Stomach (tissue), 9 donors: ENCODE data around the gene CRYZ. TPM values are rescaled to one million over a fixed set of nuclear protein-coding genes. Genes with fewer than 3 reads are reported as not detected.

Source experiments
- DNase-seq, 2 donors: peaks; one replicate each; pipeline versions ENCODE4 v3.0.0 to v3.0.0-alpha.2; 2013 to 2019
- H3K27ac ChIP-seq, 5 donors: fragments of 200-600 bp in 4 of 5; sonication (generic) in 4 of 5; one replicate each; pipeline ENCODE4 v1.5.1; 2013 to 2019; ENCODE audit warnings: mild to moderate bottlenecking in 1 of 5, moderate library complexity in 1 of 5
- H3K27me3 ChIP-seq, 3 donors: fragments of 200-600 bp; sonication (generic); one replicate each; pipeline ENCODE4 v1.5.1; 2017 to 2019; ENCODE audit warnings: mixed run types in 1 of 3
- H3K36me3 ChIP-seq, 4 donors: fragments of 200-600 bp; sonication (generic); 1 replicate in 3 of 4; 2 replicates in 1 of 4; pipeline ENCODE4 v1.5.1; 2016 to 2019
- H3K4me1 ChIP-seq, 4 donors: fragments of 200-600 bp; sonication (generic); one replicate each; pipeline ENCODE4 v1.5.1; 2016 to 2019
- H3K4me3 ChIP-seq, 4 donors: fragments of 200-600 bp; sonication (generic) in 3 of 4; one replicate each; pipeline ENCODE4 v1.5.1; 2016 to 2019; ENCODE audit warnings: mild to moderate bottlenecking in 1 of 4
- H3K9me3 ChIP-seq, 4 donors: fragments of 200-600 bp; sonication (generic); one replicate each; pipeline ENCODE4 v1.5.1; 2016 to 2019
- EP300 ChIP-seq: sonication (generic); formaldehyde crosslinking; IDR thresholded peaks from one replicate; pipeline ENCODE4 v1.6.1; 2017; ENCODE audit warnings: antibody characterized with exemption
- POLR2A ChIP-seq, 4 donors: fragments of 450-650 bp; IDR thresholded peaks; one replicate each; pipeline ENCODE4 v1.6.1; 2016; ENCODE audit warnings: antibody characterized with exemption in 4 of 4, control low read depth in 2 of 4, mild to moderate bottlenecking in 1 of 4, moderate library complexity in 1 of 4
- POLR2AphosphoS5 ChIP-seq, 3 donors: sonication (generic); formaldehyde crosslinking; IDR thresholded peaks; one replicate each; pipeline ENCODE4 v1.6.1; 2016; ENCODE audit warnings: antibody characterized with exemption in 3 of 3
- WGBS, 5 donors: extraction: QIAGEN DNeasy Blood & Tissue Kit in 3 of 5; methylation state at CpG; one replicate each; pipeline versions ENCODE4 v1.1.5 to v1.1.7; 2013 to 2018; 5-methylcytosine and 5-hydroxymethylcytosine counted together
- intact Hi-C: fragments of 100-400 bp; cut with DNase I; formaldehyde crosslinking; loops from one replicate; pipeline ENCODE4 v1.15.1; 2023; ENCODE audit warnings: low total_unique reads
- polyA plus RNA-seq, 3 donors: library from polyadenylated mRNA; stranded (reverse); fragments of 200-250 nt; gene quantifications; one replicate each; pipeline ENCODE4 v1.2.3, GENCODE V29; 2013
- total RNA-seq, 5 donors: library from RNA; depleted of rRNA; stranded (reverse); fragments of >200 nt; gene quantifications; one replicate each; pipeline versions ENCODE4 v1.1.0 to v1.2.3, GENCODE V29; 2014 to 2016
- TF ChIP-seq, protein P1 (sequence below), 7 experiments: fragments of 450-650 bp in 4 of 7; fragments of 200-600 bp in 3 of 7; sonication (generic) in 3 of 7; IDR thresholded peaks; one replicate each; pipeline ENCODE4 v1.5.1; 2016 to 2019; ENCODE audit warnings: antibody characterized with exemption in 7 of 7, control low read depth in 2 of 7, mild to moderate bottlenecking in 1 of 7
- donor health status: healthy with polysubstance abuse.
- donor health status: Bipolar disorder and iron deficiency.
- donor health status: healthy.

CRYZ gene
- total and polyA plus RNA-seq, 8 donors: 14.2 to 74.5 (median 35.0) TPM

DNA sequence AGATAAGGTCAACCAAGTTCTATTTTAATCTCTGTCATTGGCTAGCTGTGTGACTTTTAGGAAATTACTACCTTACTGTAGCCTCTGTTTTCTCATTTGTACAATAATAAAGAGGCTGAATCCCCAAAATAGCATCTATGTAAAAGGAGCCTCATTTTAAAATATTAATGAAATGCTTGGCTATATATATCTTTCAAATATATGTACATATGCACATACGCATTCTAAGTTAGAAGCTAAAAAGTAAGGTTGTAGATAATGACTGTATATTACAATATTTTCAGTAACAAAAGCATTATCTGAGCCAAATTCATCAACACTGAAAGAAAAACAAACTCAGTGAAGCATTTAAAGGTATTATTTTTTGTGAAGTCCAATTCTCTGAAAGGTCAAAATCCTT is 44.7 kb upstream of the CRYZ start:
- TF ChIP-seq POLR2AphosphoS5 (IDR thresholded peaks at IDR 0.05): no peak
- TF ChIP-seq POLR2A (IDR thresholded peaks at IDR 0.05): no peak
- no peak for TF ChIP-seq EP300
- TF ChIP-seq, protein P1, sequence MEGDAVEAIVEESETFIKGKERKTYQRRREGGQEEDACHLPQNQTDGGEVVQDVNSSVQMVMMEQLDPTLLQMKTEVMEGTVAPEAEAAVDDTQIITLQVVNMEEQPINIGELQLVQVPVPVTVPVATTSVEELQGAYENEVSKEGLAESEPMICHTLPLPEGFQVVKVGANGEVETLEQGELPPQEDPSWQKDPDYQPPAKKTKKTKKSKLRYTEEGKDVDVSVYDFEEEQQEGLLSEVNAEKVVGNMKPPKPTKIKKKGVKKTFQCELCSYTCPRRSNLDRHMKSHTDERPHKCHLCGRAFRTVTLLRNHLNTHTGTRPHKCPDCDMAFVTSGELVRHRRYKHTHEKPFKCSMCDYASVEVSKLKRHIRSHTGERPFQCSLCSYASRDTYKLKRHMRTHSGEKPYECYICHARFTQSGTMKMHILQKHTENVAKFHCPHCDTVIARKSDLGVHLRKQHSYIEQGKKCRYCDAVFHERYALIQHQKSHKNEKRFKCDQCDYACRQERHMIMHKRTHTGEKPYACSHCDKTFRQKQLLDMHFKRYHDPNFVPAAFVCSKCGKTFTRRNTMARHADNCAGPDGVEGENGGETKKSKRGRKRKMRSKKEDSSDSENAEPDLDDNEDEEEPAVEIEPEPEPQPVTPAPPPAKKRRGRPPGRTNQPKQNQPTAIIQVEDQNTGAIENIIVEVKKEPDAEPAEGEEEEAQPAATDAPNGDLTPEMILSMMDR (IDR thresholded peaks at IDR 0.05): no peak
- Histone ChIP-seq H3K9me3 (no peaks in the 10 kb centered on the region), H3K36me3 (no peaks in the 10 kb centered on the region), H3K27me3 (peaks cover 0 to 9% (median 0%) of the 10 kb centered on the region in 3 donors), H3K4me3 (no peak overlapping the region), H3K27ac (no peak overlapping the region), H3K4me1 (no peaks in the 10 kb centered on the region)
- intact Hi-C loops: no loop called here
- 85 to 97% (median 93%) methylated on average over 1 of the region's 1 CpG for WGBS, 5 donors
- DNase-seq: no peak

DNA sequence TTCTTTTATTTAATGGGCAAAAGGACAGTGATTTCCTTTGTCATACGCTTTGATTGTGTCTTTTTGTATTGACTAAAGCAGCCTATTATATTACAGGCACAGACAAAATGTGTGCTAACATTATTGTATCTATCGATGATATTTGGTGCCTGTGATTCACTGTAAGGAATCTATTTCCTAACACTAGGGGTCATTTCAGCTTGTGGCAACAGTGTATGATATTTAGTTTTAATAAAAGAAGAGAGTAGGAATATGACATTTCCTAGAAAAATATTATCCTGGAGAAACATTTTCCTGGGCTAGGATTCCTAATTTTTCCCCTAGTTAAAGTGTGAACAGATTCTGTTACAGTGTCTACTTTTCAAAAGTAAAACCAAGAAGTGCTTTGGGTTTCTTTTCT is 42.9 kb upstream of the CRYZ start:
- no peak overlapping the region for H3K4me3 ChIP-seq
- H3K36me3 ChIP-seq: no peaks in the 10 kb centered on the region
- no peak for TF ChIP-seq POLR2A (IDR thresholded peaks at IDR 0.05)
- TF ChIP-seq, protein P1 (IDR thresholded peaks at IDR 0.05): no peak
- no peak for TF ChIP-seq POLR2AphosphoS5 (IDR thresholded peaks at IDR 0.05)
- no peak for TF ChIP-seq EP300
- H3K27me3 ChIP-seq: peaks cover 0 to 9% (median 0%) of the 10 kb centered on the region in 3 donors
- WGBS, 5 donors: 82 to 85% (median 84%) methylated on average over 2 of the region's 2 CpGs
- intact Hi-C loops: no loop called here
- no peak for DNase-seq
- no peak overlapping the region for H3K27ac ChIP-seq
- no peaks in the 10 kb centered on the region for H3K9me3 ChIP-seq
- H3K4me1 ChIP-seq: no peaks in the 10 kb centered on the region

DNA sequence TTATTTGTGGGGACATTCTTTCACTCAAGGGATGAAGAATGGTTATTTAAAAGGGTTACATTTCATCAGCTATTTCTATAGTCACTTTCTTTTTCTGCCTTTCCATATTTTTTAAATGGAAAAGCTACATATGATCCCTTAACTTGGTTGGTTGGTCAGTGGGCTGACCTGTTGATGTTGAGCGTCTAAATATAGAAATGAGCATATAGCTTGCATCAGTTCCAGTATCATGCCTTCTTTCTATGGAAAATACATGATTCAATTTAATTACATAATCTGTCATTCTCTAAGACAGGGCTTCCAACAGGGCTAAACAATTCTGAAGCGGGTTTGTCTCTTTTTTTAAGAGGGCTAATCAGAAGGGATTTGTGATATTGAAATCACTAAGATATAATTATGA is 40.7 kb upstream of the CRYZ start:
- no peaks in the 10 kb centered on the region for H3K4me1 ChIP-seq
- H3K36me3 ChIP-seq: no peaks in the 10 kb centered on the region
- TF ChIP-seq, protein P1 (IDR thresholded peaks at IDR 0.05): no peak
- no peak for TF ChIP-seq POLR2A (IDR thresholded peaks at IDR 0.05)
- TF ChIP-seq POLR2AphosphoS5 (IDR thresholded peaks at IDR 0.05): no peak
- TF ChIP-seq EP300: no peak
- 62 to 82% (median 74%) methylated on average over 2 of the region's 2 CpGs for WGBS, 5 donors
- intact Hi-C loops: loop anchor here (5.0 kb wide), 1 partner anchor 429 kb away; no protein-coding TSS in a partner anchor
- H3K9me3 ChIP-seq: no peaks in the 10 kb centered on the region
- DNase-seq: no peak
- H3K27ac ChIP-seq: no peak overlapping the region
- no peak overlapping the region for H3K4me3 ChIP-seq
- peaks cover 0 to 9% (median 0%) of the 10 kb centered on the region in 3 donors for H3K27me3 ChIP-seq

DNA sequence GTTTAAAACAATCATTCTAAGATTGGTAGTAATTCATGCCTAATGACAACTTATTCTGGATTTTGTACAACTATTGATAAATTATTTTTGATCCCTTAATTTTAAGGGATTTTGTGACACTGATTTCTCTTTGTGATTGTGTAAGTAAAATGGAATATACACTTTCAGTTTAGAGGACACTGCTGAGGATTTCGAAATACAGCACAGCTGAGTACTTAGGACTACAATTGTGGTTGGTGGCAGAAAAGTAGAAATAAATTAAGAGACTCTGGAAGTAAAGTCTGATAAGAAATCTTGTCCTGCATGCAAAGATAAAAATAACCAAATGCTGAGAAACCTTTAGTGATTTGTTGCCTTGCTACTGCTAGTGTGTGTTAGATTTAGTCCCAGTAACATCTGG is 40.1 kb upstream of the CRYZ start:
- Histone ChIP-seq H3K4me1 (no peaks in the 10 kb centered on the region), H3K4me3 (no peak overlapping the region), H3K27me3 (peaks cover 0 to 9% (median 0%) of the 10 kb centered on the region in 3 donors), H3K9me3 (no peaks in the 10 kb centered on the region), H3K36me3 (no peaks in the 10 kb centered on the region), H3K27ac (no peak overlapping the region)
- DNase-seq: no peak
- intact Hi-C loops: loop anchor here (5.0 kb wide), 1 partner anchor 429 kb away; no protein-coding TSS in a partner anchor
- WGBS, 5 donors: 30 to 65% (median 62%) methylated on average over 1 of the region's 1 CpG
- TF ChIP-seq, protein P1 (IDR thresholded peaks at IDR 0.05): no peak
- TF ChIP-seq POLR2AphosphoS5 (IDR thresholded peaks at IDR 0.05): no peak
- TF ChIP-seq POLR2A (IDR thresholded peaks at IDR 0.05): no peak
- no peak for TF ChIP-seq EP300
